Left lung (tissue), 10 donors: Measurements from ENCODE around the gene PIP4K2A. TPM values are rescaled to one million over a fixed set of nuclear protein-coding genes. Genes with fewer than 3 reads are reported as not detected.
A peak's percentile ranks its signal among the peaks of the same experiment; 100 is the strongest.

Experiments used
- ATAC-seq: fragments of 200-7000 bp; cut with Tn5 transposase; one replicate; pipeline ENCODE4 v1.9.1; 2020; ENCODE audit warnings: moderate library complexity
- DNase-seq, 4 donors: peaks; one replicate each; pipeline ENCODE4 v3.0.0-alpha.2; 2013 to 2020
- H3K27ac ChIP-seq, 2 donors: fragments of 200-600 bp; sonication (generic) in 1 of 2; one replicate each; pipeline versions ENCODE4 v1.5.0 to v1.8.0; 2020 to 2021
- H3K27me3 ChIP-seq, 2 donors: fragments of 200-600 bp; sonication (generic) in 1 of 2; one replicate each; pipeline versions ENCODE4 v1.5.0 to v1.8.0; 2020 to 2021
- H3K36me3 ChIP-seq, 2 donors: fragments of 200-600 bp; sonication (generic) in 1 of 2; one replicate each; pipeline versions ENCODE4 v1.5.0 to v1.8.0; 2020 to 2021
- H3K4me1 ChIP-seq, 2 donors: fragments of 200-600 bp; one replicate each; pipeline ENCODE4 v1.8.0; 2021
- H3K4me3 ChIP-seq, 2 donors: fragments of 200-600 bp; sonication (generic) in 1 of 2; one replicate each; pipeline versions ENCODE4 v1.5.0 to v1.8.0; 2020 to 2021; ENCODE audit warnings: mild to moderate bottlenecking in 1 of 2
- H3K9me3 ChIP-seq, 2 donors: fragments of 200-600 bp; sonication (generic) in 1 of 2; one replicate each; pipeline versions ENCODE4 v1.5.0 to v1.8.0; 2020 to 2021
- CTCF ChIP-seq, 2 donors: fragments of 200-600 bp; sonication (generic) in 1 of 2; IDR thresholded peaks; one replicate each; pipeline versions ENCODE4 v1.5.0 to v1.8.0; 2021; ENCODE audit warnings: antibody characterized with exemption in 2 of 2
- intact Hi-C, 2 donors: fragments of 100-400 bp; cut with DNase I; formaldehyde crosslinking; loops; one replicate each; pipeline versions ENCODE4 v1.11.2 to v1.14.2; 2022
- polyA plus RNA-seq, 6 donors: library from polyadenylated mRNA; unstranded; fragments of 120-200 nt; gene quantifications; one replicate each; pipeline ENCODE4 v1.2.1, GENCODE V29; 2013; ENCODE audit not compliant: insufficient read length in 6 of 6
- total RNA-seq, 2 donors: library from RNA; stranded (reverse); fragmentation: NEBNext Ultra II Directional; extraction: Animal tissue kit (Norgen Biotek cat#: 25700); gene quantifications; one replicate each; pipeline ENCODE4 v1.2.1, GENCODE V29; 2021
- donor health status: DM: no; HTN: yes; CAD: no.
- donor health status: DM: no; HTN: no; CAD: no.

PIP4K2A gene
- total and polyA plus RNA-seq, 8 donors: 24.9 to 53.8 (median 29.5) TPM

GRCh38 chr10:22740180-22740579 lies 25.8 kb upstream of the PIP4K2A start:
- H3K4me3 ChIP-seq: no peak overlapping the region

GRCh38 chr10:22737587-22737986 lies 23.2 kb upstream of the PIP4K2A start:
- Histone ChIP-seq H3K4me3 (no peak overlapping the region), H3K9me3 (no peaks in the 10 kb centered on the region), H3K27ac (no peak overlapping the region), H3K36me3 (no peaks in the 10 kb centered on the region), H3K4me1 (peaks cover 0 to 7% of the 10 kb centered on the region in 2 donors), H3K27me3 (no peaks in the 10 kb centered on the region)
- peak in 1 of 4 donors; percentile 53 for DNase-seq
- no peak for TF ChIP-seq CTCF (IDR thresholded peaks at IDR 0.05)
- intact Hi-C loops: no loop called here
- ATAC-seq: peak; percentile 49

More at GRCh38 chr10:22740180-22740579, 25.8 kb upstream of the PIP4K2A start:
- Histone ChIP-seq H3K9me3 (no peaks in the 10 kb centered on the region), H3K4me1 (peaks cover 0 to 7% of the 10 kb centered on the region in 2 donors), H3K27ac (no peak overlapping the region), H3K27me3 (no peaks in the 10 kb centered on the region), H3K36me3 (no peaks in the 10 kb centered on the region)
- ATAC-seq: no peak
- no peak for TF ChIP-seq CTCF (IDR thresholded peaks at IDR 0.05)
- no peak for DNase-seq
- intact Hi-C loops: no loop called here

DNA sequence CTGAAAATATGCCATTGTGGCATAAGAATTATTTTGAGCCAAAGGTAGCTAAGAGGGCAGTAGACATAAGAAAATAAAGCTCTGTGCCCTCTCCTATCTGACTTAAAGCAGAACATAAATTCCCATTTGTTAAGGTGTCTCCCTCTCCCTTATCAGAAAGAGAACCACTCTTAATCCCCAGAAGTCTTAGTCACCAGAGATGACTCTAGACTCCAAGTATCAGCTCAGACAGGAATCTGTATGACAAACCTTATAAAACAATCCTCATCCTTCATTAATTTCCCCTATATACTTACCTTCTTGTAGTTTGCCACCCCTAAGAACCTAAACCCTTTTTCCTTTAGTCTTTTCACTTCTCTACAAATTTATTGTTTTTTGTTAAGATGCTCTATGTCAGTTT lies 21.8 kb upstream of the PIP4K2A start:
- Histone ChIP-seq H3K9me3 (no peaks in the 10 kb centered on the region), H3K4me3 (no peak overlapping the region), H3K36me3 (no peaks in the 10 kb centered on the region), H3K27ac (no peak overlapping the region), H3K27me3 (no peaks in the 10 kb centered on the region), H3K4me1 (peaks cover 0 to 7% of the 10 kb centered on the region in 2 donors)
- TF ChIP-seq CTCF (IDR thresholded peaks at IDR 0.05): no peak
- DNase-seq (no peak), ATAC-seq (no peak)
- intact Hi-C loops: no loop called here

GRCh38 chr10:22733992-22734391 lies 19.6 kb upstream of the PIP4K2A start:
- TF ChIP-seq CTCF (IDR thresholded peaks at IDR 0.05): no peak
- DNase-seq: no peak
- Histone ChIP-seq H3K27me3 (no peaks in the 10 kb centered on the region), H3K4me3 (no peak overlapping the region), H3K9me3 (no peaks in the 10 kb centered on the region), H3K27ac (no peak overlapping the region), H3K36me3 (no peaks in the 10 kb centered on the region), H3K4me1 (peaks cover 0 to 7% of the 10 kb centered on the region in 2 donors)
- intact Hi-C loops: no loop called here
- ATAC-seq: no peak

GRCh38 chr10:22727663-22728062 lies 13.3 kb upstream of the PIP4K2A start:
- H3K4me3 ChIP-seq: no peak overlapping the region
- DNase-seq (no peak), ATAC-seq (no peak)
- intact Hi-C loops: no loop called here
- no peaks in the 10 kb centered on the region for H3K9me3 ChIP-seq
- no peak for TF ChIP-seq CTCF (IDR thresholded peaks at IDR 0.05)
- no peaks in the 10 kb centered on the region for H3K27me3 ChIP-seq
- H3K27ac ChIP-seq: no peak overlapping the region
- no peaks in the 10 kb centered on the region for H3K36me3 ChIP-seq
- peaks cover 0 to 3% of the 10 kb centered on the region in 2 donors for H3K4me1 ChIP-seq
